Fibroblast of pulmonary artery (primary cell): ENCODE results near the gene SPSB3.

Source experiments
- DNase-seq: peaks from one replicate; pipeline ENCODE4 v3.0.0-alpha.2; 2010; ENCODE audit warnings: low read depth
- H3K4me3 ChIP-seq: replicated peaks from 2 replicates; pipeline ENCODE4 v1.5.1; 2011; ENCODE audit warnings: low read depth, mild to moderate bottlenecking, control low read depth, low read length, moderate library complexity
- TF ChIP-seq, protein P1 (sequence below): IDR thresholded peaks from 2 replicates; pipeline ENCODE4 v1.5.1; 2011; ENCODE audit warnings: mild to moderate bottlenecking, control low read depth, low read length, inconsistent platforms; ENCODE audit errors: missing control alignments

Gene SPSB3

DNA sequence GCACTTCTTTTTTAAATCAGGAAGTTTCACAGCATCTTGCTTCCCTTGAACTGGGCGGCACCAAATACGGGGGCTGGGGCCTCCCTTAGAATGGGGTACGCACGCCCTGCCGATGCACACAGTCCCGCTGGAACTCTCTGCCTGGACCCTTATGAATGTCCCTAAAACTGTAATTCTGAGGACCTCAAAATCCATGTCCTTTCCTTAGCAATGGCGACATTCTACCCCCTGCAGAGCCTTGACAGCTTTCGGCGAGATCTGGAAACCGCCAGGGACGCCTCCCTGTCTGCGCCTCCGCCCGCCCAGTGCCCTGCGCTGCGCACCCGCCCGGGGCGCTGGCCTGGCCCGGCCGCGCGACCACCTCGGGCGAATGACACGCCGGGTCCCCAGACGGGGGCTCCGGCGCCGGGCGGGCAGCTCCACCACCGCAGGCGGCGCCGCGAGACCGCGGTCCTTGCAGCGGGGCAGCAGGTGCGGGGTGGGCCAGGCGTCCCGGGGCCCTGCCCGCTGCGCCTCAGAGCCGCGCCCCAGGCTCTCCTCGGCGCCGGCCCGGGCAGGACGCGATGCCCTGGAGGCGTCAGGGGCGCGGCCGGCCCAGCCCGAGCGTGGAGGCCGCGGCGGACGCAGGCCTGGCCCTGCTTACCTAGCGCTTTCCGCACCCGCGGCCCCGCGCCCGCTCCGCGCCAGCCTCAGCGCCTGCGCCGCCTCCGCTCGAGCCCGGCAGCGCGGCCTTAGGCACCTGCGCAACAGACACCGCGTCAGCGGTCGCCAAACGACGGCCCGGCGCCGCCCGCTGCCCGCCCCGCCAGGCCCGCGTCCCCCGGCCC, 43.7 kb upstream of the SPSB3 start:
- DNase-seq = peak; percentile 6
- TF ChIP-seq, protein P1, sequence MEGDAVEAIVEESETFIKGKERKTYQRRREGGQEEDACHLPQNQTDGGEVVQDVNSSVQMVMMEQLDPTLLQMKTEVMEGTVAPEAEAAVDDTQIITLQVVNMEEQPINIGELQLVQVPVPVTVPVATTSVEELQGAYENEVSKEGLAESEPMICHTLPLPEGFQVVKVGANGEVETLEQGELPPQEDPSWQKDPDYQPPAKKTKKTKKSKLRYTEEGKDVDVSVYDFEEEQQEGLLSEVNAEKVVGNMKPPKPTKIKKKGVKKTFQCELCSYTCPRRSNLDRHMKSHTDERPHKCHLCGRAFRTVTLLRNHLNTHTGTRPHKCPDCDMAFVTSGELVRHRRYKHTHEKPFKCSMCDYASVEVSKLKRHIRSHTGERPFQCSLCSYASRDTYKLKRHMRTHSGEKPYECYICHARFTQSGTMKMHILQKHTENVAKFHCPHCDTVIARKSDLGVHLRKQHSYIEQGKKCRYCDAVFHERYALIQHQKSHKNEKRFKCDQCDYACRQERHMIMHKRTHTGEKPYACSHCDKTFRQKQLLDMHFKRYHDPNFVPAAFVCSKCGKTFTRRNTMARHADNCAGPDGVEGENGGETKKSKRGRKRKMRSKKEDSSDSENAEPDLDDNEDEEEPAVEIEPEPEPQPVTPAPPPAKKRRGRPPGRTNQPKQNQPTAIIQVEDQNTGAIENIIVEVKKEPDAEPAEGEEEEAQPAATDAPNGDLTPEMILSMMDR = no peak
- H3K4me3 ChIP-seq = peak overlapping the region; percentile 98

DNA sequence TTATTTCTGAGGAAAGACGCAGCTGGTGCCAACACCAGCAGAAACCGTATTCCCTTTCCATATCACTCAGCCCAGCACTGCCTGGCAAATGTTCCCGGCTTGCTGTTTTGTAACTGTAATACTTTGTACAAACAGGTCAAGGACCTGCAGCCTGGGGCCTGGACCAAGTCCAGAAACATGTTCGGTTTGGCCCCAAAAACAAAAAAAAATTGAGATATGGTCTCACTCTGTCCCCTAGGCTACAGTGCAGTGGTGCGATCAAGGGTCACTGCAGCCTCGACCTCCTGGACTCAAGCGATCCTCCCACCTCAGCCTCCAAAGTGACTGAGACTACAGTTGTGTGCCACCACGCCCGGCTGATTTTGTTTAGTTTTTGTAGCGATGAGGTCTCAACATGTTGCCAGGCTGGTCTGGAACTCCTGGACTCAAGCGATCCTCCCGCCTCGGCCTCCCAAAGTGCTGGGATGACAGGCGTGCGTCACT, 43.1 kb upstream of the SPSB3 start:
- TF ChIP-seq, protein P1 = no peak
- peak overlapping the region; percentile 98 for H3K4me3 ChIP-seq
- DNase-seq = no peak

DNA sequence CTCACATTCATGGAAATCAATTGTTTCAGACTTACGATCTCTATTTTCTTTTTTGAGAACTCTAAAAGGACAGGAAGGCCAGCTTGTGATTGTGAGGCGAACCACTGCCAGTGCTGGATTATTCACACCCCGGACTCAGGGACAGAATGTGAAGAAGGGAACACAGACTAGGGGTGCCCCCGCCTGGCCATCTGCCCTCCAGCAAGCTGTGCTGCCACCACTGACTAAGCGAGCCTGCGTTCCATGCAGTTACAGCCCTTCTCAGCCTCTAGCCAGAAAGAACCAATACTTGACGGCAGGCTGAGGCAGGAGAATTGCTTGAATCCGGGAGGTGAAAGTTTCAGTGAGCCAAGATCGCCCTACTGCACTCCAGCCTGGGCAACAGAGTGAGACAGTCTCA, 41.5 kb upstream of the SPSB3 start:
- TF ChIP-seq, protein P1 = peak; percentile 30
- DNase-seq = peak; percentile 68
- no peak overlapping the region for H3K4me3 ChIP-seq

DNA sequence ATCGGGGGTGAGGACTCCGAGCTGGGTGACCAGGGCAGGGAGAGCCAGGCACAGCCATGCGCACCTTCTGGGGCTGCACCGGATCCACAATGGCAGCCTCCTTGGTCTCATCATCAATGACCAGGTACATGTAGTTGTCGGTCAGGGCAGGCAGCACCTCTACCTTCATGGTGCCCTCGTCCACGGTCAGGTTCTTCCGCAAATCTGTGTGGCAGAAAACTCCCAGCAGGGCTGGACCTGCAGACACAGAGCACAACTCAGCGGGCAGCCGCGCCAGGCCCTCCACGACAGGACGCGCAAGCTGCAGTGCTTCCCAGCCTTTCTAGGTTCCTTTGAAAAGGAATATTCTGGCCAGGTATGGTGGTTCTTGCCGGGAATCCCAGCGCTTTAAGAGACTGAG, 40.4 kb upstream of the SPSB3 start:
- DNase-seq = no peak
- H3K4me3 ChIP-seq = no peak overlapping the region
- TF ChIP-seq, protein P1 = no peak

DNA sequence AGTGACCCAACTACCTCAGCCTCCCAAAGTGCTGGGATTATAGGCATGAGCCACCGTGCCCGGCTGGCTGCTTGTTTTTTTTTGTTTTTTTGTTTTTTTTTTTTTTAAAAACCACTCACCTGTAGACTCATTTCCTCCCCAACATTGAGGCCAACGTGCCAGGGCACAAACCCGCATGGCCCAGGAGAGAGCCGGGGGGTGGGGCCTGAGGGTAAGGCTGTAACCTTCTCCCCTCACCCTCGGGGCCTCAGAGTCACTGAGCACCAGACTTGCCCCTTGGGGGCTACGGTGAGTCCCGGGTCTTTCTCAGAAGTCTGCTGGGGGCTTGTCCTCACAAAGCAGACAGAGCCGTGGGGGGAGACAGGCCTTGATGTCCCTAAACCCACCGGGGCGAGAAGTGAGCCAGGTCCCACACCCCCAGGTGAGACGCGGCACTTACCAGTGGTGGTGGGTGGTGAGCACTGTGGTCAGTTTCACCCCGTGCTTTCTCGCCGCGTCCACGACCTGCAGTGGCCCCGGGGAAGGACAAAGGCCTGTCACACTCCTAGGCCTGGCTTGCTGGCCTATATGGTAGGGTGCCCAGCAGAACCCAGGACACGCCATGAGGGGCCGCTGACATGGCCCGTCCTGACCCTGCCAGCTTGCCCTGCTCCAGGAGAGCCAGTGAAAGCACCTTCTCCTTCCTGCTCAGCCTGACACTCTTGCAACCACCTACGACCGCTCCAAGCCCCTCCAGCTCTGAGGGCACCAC, 39.7 kb upstream of the SPSB3 start:
- DNase-seq = no peak
- TF ChIP-seq, protein P1 = no peak
- no peak overlapping the region for H3K4me3 ChIP-seq

DNA sequence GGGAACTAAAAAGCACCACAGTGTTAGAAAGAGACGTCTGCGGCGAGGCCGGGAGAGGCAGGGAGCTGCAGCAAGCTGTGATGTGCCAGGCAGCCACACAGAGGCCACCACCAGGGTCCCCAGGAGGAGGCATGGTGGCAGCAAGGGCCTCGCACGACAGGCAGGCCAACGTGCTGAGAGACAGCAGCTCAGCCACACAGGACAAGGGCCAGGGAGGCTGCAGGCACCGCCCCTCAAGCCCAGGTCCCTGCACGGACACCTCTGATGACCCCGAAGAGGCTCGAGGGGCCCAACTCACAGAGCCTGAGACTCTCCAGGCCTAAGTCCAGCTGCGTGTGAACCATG, 38.5 kb upstream of the SPSB3 start:
- no peak overlapping the region for H3K4me3 ChIP-seq
- DNase-seq = no peak
- TF ChIP-seq, protein P1 = no peak
